Type B pancreatic cell (in vitro differentiated cells): ENCODE data around the gene DNAH8. TPM values are rescaled to one million over a fixed set of nuclear protein-coding genes. Genes with fewer than 3 reads are reported as not detected.

Experiments
- DNase-seq: peaks from one replicate; pipeline ENCODE4 v3.0.0; 2021; ENCODE audit warnings: mixed read lengths; ENCODE audit not compliant: unreplicated experiment; ENCODE audit errors: extremely low spot score
- H3K27ac Mint-ChIP-seq: 2 replicates; pipeline ENCODE4 v1.8.0; 2021; ENCODE audit warnings: mild to moderate bottlenecking, mixed read lengths
- H3K27me3 Mint-ChIP-seq: 2 replicates; pipeline ENCODE4 v1.8.0; 2021; ENCODE audit warnings: mixed read lengths
- H3K36me3 Mint-ChIP-seq: 2 replicates; pipeline ENCODE4 v1.8.0; 2021; ENCODE audit warnings: mixed read lengths
- H3K4me1 Mint-ChIP-seq: one replicate; pipeline ENCODE4 v1.8.0; 2021; ENCODE audit warnings: mixed read lengths; ENCODE audit not compliant: unreplicated experiment
- H3K4me3 Mint-ChIP-seq: 2 replicates; pipeline ENCODE4 v1.8.0; 2021; ENCODE audit warnings: mild to moderate bottlenecking, mixed read lengths
- H3K9me3 Mint-ChIP-seq: 2 replicates; pipeline ENCODE4 v1.8.0; 2021; ENCODE audit warnings: mixed read lengths
- CTCF ChIP-seq: fragments of 200-600 bp; sonication (generic); conservative IDR thresholded peaks from 2 replicates; pipeline ENCODE4 v1.5.0; 2021; ENCODE audit warnings: antibody characterized with exemption, mild to moderate bottlenecking
- total RNA-seq: library from RNA; stranded (reverse); gene quantifications from 2 replicates; pipeline ENCODE4 v1.2.1, GENCODE V29; 2021; ENCODE audit warnings: low replicate concordance

Gene DNAH8
- total RNA-seq, 1 donor from 2014 or later = 0.05 TPM

- H3K4me1 Mint-ChIP-seq = no peaks in the 10 kb centered on the region
- TF ChIP-seq CTCF = no peak
These were observed 116.8 kb downstream of the DNAH8 start for GRCh38 chr6:38831865-38832264.

GRCh38 chr6:38833320-38833719 is 118.2 kb downstream of the DNAH8 start:
- H3K4me1 Mint-ChIP-seq = no peaks in the 10 kb centered on the region

More at GRCh38 chr6:38831865-38832264, 116.8 kb downstream of the DNAH8 start:
- Mint-ChIP-seq H3K27ac (no peak overlapping the region), H3K9me3 (peaks cover 4% of the 10 kb centered on the region), H3K36me3 (no peaks in the 10 kb centered on the region), H3K4me3 (no peak overlapping the region), H3K27me3 (peaks cover 10% of the 10 kb centered on the region)
- DNase-seq = no peak

GRCh38 chr6:38836585-38836984 is 121.5 kb downstream of the DNAH8 start:
- Mint-ChIP-seq H3K27me3 (peaks cover 14% of the 10 kb centered on the region), H3K4me1 (no peaks in the 10 kb centered on the region), H3K9me3 (no peaks in the 10 kb centered on the region), H3K4me3 (no peak overlapping the region), H3K36me3 (no peaks in the 10 kb centered on the region), H3K27ac (no peak overlapping the region)
- TF ChIP-seq CTCF = no peak
- no peak for DNase-seq

More at GRCh38 chr6:38833320-38833719, 118.2 kb downstream of the DNAH8 start:
- TF ChIP-seq CTCF = no peak
- H3K9me3 Mint-ChIP-seq = no peaks in the 10 kb centered on the region
- DNase-seq = no peak
- H3K27me3 Mint-ChIP-seq = peaks cover 14% of the 10 kb centered on the region
- no peak overlapping the region for H3K4me3 Mint-ChIP-seq
- H3K27ac Mint-ChIP-seq = no peak overlapping the region
- H3K36me3 Mint-ChIP-seq = no peaks in the 10 kb centered on the region

- Mint-ChIP-seq H3K9me3 (no peaks in the 10 kb centered on the region), H3K36me3 (no peaks in the 10 kb centered on the region), H3K27me3 (peaks cover 14% of the 10 kb centered on the region), H3K27ac (no peak overlapping the region), H3K4me1 (no peaks in the 10 kb centered on the region), H3K4me3 (no peak overlapping the region)
- no peak for TF ChIP-seq CTCF
- DNase-seq = no peak
These were observed 122.0 kb downstream of the DNAH8 start for GRCh38 chr6:38837101-38837500.

- Mint-ChIP-seq H3K27me3 (no peaks in the 10 kb centered on the region), H3K4me3 (no peak overlapping the region), H3K4me1 (no peaks in the 10 kb centered on the region), H3K36me3 (no peaks in the 10 kb centered on the region), H3K9me3 (no peaks in the 10 kb centered on the region), H3K27ac (no peak overlapping the region)
- no peak for TF ChIP-seq CTCF
- no peak for DNase-seq
These were observed 128.7 kb downstream of the DNAH8 start for GRCh38 chr6:38843798-38844197.

- DNase-seq = no peak
- Mint-ChIP-seq H3K9me3 (no peaks in the 10 kb centered on the region), H3K4me1 (no peaks in the 10 kb centered on the region), H3K36me3 (no peaks in the 10 kb centered on the region), H3K4me3 (no peak overlapping the region), H3K27ac (no peak overlapping the region), H3K27me3 (no peaks in the 10 kb centered on the region)
- TF ChIP-seq CTCF = no peak
These were observed 130.8 kb downstream of the DNAH8 start for GRCh38 chr6:38845931-38846330.
